Measurements from ENCODE around the gene MS4A8.
"Not testable (repeated sequence)": the region's sequence is repeated elsewhere in the genome, so short reads cannot be mapped to it uniquely, and the experiment has no call there.

MS4A8 gene

DNA sequence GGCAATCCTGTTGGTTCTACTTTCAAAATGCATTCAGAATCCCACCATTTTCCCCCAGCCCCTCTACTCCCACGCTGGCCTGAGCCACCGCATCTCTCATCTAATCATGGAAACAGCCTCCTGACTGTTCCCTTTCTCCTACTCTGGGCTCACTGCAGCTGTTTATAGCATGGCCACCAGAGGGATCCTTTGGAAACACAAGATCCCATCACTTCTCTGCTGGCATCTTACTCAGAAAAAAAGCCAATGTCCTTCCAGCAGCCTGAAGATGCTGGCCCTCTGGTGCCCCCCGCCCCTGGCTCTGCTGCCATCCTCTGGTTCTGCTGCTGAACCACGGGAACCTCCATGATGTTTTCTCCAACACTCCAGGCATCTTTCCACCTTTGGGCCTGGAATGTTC is 11.1 kb downstream of the MS4A8 start:
- no peak for DNase-seq

DNA sequence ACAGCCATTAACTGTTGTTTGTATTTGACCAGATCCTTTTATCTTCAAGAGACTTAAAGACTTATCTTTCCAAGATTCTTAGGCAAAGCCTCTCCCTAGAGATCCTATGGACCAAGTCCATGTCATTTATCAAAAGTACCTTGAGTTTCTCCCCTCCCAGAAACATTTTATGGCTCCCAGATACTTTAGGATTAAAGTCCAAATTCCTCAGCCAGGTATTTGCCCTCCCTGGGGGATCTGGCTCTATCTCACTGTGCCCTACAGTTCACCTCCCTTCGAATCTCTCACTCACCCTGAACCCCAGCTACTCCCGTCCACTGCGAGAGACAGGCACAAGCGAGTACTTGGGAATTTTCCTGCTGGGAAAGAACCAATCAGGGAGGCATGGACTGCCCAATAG is 11.9 kb downstream of the MS4A8 start:
- no peak for DNase-seq
- TF ChIP-seq GATA1 (IDR thresholded peaks at IDR 0.05; ENCODE audit: low read depth, low read length) (no peak), POLR2A (IDR thresholded peaks at IDR 0.05; ENCODE audit: low read length) (no peak)

More for the DNA sequence above, 11.1 kb downstream of the MS4A8 start:
- TF ChIP-seq GATA1 (IDR thresholded peaks at IDR 0.05; ENCODE audit: low read depth, low read length) (no peak), POLR2A (IDR thresholded peaks at IDR 0.05; ENCODE audit: low read length) (no peak)

DNA sequence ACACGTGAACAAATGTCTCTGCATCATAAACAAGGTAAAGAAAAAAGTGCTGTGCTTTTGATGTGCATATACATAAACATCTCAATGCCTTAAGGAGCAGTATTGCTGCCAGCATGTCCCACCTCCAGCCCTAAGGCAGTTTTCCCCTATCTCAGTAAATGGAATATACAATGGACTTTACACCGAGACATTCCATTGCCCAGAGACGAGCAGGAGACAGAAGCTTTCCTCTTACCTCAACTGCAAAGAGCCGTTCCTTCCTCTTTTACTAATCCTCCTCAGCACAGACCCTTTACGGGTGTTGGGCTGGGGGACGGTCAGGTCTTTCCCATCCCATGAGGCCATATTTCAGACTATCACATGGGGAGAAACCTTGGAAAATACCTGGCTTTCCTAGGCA is 14.0 kb downstream of the MS4A8 start:
- DNase-seq = not testable (repeated sequence)

DNA sequence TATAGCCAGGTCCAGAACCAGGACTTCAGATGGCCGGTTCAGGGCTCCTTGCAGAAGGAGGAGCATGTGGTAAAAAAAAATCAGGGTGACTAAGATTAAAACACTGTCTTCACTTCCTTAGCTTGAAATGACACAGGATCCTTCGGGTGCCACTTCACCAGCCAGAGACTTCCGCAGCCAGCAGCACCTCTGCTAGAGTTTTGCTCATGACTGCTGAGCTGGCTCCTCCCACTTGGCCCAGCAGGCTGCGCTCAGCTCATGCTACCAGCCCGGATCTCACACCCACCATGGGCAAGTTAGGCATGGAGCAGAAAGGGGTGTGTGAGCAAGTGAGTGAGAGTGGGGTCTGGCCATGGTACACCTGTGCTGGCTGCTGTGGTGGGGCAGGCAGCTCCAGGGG is 18.5 kb downstream of the MS4A8 start:
- TF ChIP-seq GATA1 (IDR thresholded peaks at IDR 0.05; ENCODE audit: low read depth, low read length) (no peak), POLR2A (IDR thresholded peaks at IDR 0.05; ENCODE audit: low read length) (no peak)
- no peak for DNase-seq

DNA sequence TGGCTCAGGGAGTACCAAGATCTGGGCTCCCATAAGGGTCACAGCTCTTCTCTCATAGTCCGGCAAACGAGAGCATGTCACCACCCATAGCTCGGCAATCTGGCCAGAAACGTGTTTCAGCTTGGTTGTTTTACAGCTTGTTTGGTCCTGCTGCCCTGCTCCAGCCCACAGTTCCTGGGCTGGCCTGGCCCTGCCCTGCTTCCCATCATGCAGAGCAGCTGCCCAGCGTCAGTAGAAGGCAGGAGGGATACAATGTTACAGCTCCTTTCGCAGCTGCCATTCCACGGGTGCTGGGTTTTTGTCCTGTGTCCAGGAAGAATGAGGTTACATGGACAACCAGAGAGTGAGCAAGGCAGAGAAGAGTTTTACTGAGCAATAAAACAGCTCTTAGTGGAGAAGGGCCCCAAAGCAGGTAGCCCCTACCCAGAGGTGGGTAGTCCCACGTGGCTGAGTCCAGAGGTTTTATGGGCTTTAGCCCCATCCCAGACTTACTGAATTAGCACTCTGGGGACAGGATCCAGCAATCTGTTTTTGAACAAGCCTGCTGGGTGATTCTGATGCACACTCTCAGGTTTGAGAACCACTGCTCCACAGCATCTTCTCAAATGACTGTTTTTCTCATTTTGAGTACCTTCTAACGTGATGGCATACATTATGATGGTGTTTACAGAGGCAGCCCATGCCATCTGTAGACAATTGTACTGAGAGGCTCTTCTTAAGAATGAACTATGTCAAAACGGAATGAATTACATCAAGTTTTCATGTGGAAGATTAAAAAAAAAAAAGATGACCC is 19.3 kb downstream of the MS4A8 start:
- TF ChIP-seq POLR2A (IDR thresholded peaks at IDR 0.05; ENCODE audit: low read length) = no peak
- no peak for TF ChIP-seq GATA1 (IDR thresholded peaks at IDR 0.05; ENCODE audit: low read depth, low read length)
- DNase-seq = no peak

DNA sequence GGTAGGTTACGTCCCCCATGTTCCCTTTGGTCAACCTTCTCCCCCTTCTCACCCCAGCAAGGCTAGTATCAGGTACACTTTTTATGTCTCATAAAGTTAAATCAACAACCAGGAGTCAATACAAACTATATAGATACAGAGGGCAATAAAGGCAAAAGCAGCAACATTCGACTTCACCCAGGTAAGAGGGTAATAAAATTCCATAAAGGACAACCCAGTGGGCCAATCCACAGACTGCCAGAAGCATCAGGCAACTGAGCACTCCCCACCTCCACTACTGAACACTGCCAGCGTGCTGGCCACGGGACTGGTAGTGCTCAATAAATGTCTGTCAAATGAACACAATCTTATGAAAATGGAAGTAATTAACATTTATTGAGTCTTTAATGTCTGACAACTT is 20.0 kb downstream of the MS4A8 start:
- no peak for DNase-seq

DNA sequence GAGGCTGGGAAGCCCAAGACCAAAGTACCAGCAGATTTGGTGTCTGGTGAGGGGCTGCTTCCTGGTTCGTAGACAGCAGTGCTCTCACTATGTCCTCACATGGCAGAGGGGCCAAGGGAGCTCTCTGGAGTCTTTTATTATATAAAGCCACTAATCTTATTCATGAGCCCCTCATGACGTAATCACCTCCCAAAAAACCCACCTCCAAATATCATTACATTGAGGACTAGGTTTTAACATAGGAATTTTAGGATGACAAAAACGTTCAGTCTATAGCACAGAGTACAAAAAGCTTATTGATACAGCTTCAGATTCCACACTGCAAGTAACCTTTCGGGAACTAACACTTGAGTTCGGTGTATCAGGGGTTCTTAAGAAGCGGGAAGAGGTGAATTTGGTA is 21.0 kb downstream of the MS4A8 start:
- no peak for TF ChIP-seq POLR2A (IDR thresholded peaks at IDR 0.05; ENCODE audit: low read length)
- no peak for TF ChIP-seq GATA1 (IDR thresholded peaks at IDR 0.05; ENCODE audit: low read depth, low read length)
- no peak for DNase-seq

More for the DNA sequence above, 20.0 kb downstream of the MS4A8 start:
- TF ChIP-seq GATA1 (IDR thresholded peaks at IDR 0.05; ENCODE audit: low read depth, low read length) (no peak), POLR2A (IDR thresholded peaks at IDR 0.05; ENCODE audit: low read length) (no peak)

DNA sequence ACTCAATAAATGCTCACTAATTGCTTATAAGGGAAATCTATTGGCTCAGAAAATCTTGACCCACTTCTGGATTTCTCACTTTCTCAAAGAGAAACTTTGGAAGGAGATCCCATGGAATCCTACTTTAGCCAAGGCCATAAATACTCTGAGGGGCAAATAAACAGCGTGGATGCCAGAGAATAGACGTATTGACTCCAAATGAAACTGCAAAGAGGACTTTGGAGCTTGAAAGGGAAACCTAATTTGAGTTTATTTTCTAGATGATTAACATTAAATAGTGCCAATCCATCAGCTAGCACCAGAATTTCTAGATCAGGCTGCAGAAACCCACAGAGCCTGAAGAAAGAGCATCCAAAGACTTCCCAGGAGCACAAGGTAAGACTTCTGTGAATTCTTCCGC is 25.0 kb downstream of the MS4A8 start, which contains the start of gene MS4A18:
MS4A18 (plus strand) TSS at position 301 of the 400 bp plus-strand sequence.
- DNase-seq = no peak

DNA sequence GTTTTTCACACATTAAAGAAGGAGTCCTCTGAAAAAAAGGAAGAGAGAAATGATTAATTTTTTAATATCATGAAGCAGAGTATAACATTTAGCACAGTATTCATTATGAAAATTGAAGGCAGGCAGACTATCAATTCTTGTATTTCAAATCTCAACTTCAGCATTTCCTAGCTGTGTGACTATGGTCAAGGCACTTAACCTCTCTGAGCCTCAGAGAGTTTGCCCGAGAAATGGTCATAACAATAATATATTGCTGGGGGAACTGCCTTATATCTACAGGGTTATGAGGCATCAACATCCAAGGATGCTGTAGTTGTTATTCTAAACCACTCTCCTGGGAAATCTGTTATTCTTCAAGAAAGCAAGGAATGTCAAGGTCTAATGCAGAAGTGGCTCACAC is 26.2 kb downstream of the MS4A8 start:
- no peak for TF ChIP-seq POLR2A (IDR thresholded peaks at IDR 0.05; ENCODE audit: low read length)
- TF ChIP-seq GATA1 (IDR thresholded peaks at IDR 0.05; ENCODE audit: low read depth, low read length) = no peak
- DNase-seq = no peak

More for the DNA sequence above, 25.0 kb downstream of the MS4A8 start, which contains the start of gene MS4A18:
- TF ChIP-seq POLR2A (IDR thresholded peaks at IDR 0.05; ENCODE audit: low read length) (no peak), GATA1 (IDR thresholded peaks at IDR 0.05; ENCODE audit: low read depth, low read length) (no peak)

DNA sequence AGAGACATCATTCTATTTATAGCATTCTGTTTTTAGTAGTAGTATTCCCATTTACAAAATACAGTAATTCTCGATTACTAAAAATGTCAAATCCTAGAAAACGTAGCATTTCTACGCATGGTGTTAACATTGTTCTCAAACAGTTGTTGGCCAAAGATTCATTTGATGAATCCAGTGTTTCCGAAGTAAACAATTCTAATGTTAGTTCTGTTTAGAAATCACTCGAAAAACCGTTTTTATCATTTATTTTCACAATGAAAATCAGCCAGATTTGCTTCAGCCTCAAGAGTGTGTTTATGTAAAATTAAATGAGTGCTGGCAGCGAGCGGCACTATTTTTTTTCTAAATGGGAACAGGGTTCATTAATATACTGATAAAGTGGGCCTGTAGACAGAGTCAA is 32.2 kb downstream of the MS4A8 start:
- no peak for DNase-seq
- no peak for TF ChIP-seq GATA1 (IDR thresholded peaks at IDR 0.05; ENCODE audit: low read depth, low read length)
- no peak for TF ChIP-seq POLR2A (IDR thresholded peaks at IDR 0.05; ENCODE audit: low read length)

DNA sequence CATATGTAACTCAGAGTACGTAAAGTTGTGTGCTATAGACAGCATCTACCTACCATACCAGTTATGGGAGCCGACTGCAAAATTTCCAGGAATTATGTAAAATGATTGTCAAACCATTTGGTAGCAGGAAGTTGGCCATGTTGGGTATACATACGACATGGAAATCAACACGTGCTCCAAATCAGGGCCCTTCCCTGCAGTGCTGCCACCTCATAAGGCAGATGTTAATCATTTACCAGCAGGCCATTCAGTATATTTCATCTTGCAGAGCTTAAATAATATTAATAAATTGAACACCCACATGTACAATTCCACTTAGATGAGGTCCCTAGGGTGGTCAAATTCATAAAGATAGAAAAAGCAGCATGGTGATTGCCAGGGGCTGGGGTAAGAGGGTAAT is 34.9 kb downstream of the MS4A8 start:
- DNase-seq = no peak
- TF ChIP-seq GATA1 (IDR thresholded peaks at IDR 0.05; ENCODE audit: low read depth, low read length) (no peak), POLR2A (IDR thresholded peaks at IDR 0.05; ENCODE audit: low read length) (no peak)

DNA sequence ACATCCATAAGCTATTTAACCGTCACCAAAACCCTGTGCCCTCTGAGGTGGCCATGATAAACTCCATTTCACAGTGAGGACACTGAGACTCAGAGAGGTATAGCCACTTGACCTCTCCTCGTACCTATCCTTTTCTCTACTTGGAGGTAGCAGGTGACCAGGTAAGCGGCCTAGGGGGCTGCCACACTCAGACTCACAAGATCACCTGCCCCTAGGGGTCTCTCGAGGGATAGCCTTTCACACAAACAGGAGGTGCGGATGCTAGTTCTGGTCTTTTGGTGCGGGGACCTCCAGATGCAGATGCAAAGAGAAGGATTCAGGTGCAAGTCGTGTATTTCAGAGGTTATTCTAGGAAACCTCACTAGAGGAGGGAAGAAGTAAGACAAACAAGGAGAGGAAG is 39.7 kb downstream of the MS4A8 start:
- TF ChIP-seq GATA1 (IDR thresholded peaks at IDR 0.05; ENCODE audit: low read depth, low read length) = no peak
- no peak for TF ChIP-seq POLR2A (IDR thresholded peaks at IDR 0.05; ENCODE audit: low read length)
- DNase-seq = no peak

DNA sequence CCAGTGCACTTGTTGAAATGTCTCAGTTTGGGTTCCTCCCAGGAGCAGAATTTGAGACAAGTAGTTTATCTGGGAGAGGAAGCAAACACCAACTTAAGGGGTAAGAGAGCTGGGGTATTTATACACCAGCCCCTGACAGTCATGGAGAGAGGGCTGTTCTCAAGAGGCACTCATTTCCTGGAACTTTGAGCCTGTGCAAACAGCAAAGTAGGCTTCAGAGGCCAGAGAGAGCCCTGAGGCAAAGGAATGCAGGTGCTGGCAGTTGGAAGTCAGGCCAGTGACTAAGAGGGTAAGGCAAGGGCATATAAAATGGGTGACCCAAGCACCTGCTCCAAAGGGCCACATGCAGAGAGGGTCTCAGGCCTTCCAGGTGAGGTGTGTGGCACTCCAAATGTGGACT is 41.2 kb downstream of the MS4A8 start:
- DNase-seq = no peak
- TF ChIP-seq POLR2A (IDR thresholded peaks at IDR 0.05; ENCODE audit: low read length) = no peak
- no peak for TF ChIP-seq GATA1 (IDR thresholded peaks at IDR 0.05; ENCODE audit: low read depth, low read length)

DNA sequence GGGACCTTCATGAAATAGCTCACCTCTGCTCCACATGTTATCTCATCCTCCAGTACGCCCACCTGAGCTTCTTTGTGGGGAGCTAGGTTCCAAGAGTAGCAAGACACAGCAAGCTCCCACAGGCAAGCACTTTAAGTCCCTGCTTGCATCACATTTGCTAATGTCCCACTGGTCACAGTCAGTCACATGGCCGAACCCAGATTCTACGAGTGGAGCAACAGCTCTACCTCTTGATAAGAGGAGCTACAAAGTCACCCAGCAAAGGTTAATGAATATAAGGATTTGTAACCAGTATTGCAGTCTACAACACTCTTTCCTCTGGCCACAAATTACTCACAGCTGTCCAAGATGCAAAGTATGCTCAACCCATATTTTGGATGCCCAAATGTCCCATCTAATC is 42.0 kb downstream of the MS4A8 start:
- DNase-seq = no peak
- TF ChIP-seq POLR2A (IDR thresholded peaks at IDR 0.05; ENCODE audit: low read length) (no peak), GATA1 (IDR thresholded peaks at IDR 0.05; ENCODE audit: low read depth, low read length) (no peak)

DNA sequence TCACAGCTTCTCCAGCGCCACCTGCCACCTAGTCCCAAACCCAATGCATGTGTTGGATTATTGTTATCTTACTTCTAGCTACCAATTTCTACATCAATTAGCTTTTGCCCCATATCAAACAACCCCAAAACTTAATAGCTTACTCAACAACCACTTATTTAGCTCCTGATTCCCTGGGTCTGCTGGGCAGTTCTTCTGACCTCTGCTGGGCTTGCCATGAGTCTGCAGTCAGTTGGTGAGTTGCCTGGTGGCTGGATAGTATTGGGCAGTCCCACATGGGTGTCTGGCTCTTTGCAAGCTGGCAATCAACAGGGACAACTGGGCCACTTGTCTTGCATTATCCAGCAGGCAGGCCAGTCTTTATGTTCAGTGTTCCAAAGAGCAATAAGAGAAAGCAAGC is 43.6 kb downstream of the MS4A8 start:
- TF ChIP-seq GATA1 (IDR thresholded peaks at IDR 0.05; ENCODE audit: low read depth, low read length) = no peak
- TF ChIP-seq POLR2A (IDR thresholded peaks at IDR 0.05; ENCODE audit: low read length) = no peak
- no peak for DNase-seq

Measured in erythroblast (primary cell).